Measurements from ENCODE around the gene NT5C1A.

The NT5C1A gene

GRCh38 chr1:39671793-39672550 lies at the start of gene NT5C1A:
Gene NT5C1A (minus strand): TSS chr1:39672107. CDS start chr1:39672038, 69 bp downstream.
- no peak for DNase-seq (ENCODE audit: low read depth)

- no peak for DNase-seq (ENCODE audit: low read depth)
These were observed 49.8 kb upstream of the NT5C1A start for GRCh38 chr1:39721664-39722063.

GRCh38 chr1:39720094-39720999 lies 48.4 kb upstream of the NT5C1A start:
- DNase-seq (ENCODE audit: low read depth) = peak; percentile 32

GRCh38 chr1:39717809-39718208 lies 45.9 kb upstream of the NT5C1A start:
- no peak for DNase-seq (ENCODE audit: low read depth)

- DNase-seq (ENCODE audit: low read depth) = no peak
These were observed 41.6 kb upstream of the NT5C1A start for GRCh38 chr1:39713557-39713956.

GRCh38 chr1:39711966-39712340 lies 40.0 kb upstream of the NT5C1A start:
- no peak for DNase-seq (ENCODE audit: low read depth)

- no peak for DNase-seq (ENCODE audit: low read depth)
These were observed 39.4 kb upstream of the NT5C1A start for GRCh38 chr1:39711104-39711965.

- no peak for DNase-seq (ENCODE audit: low read depth)
These were observed 35.6 kb upstream of the NT5C1A start for GRCh38 chr1:39707506-39707905.

GRCh38 chr1:39704757-39705156 lies 32.9 kb upstream of the NT5C1A start:
- DNase-seq (ENCODE audit: low read depth) = no peak

- DNase-seq (ENCODE audit: low read depth) = no peak
These were observed 29.1 kb upstream of the NT5C1A start for GRCh38 chr1:39701049-39701439.

GRCh38 chr1:39700348-39700747 lies 28.4 kb upstream of the NT5C1A start:
- DNase-seq (ENCODE audit: low read depth) = no peak

GRCh38 chr1:39699419-39699818 lies 27.5 kb upstream of the NT5C1A start:
- DNase-seq (ENCODE audit: low read depth) = no peak

GRCh38 chr1:39698568-39698967 lies 26.7 kb upstream of the NT5C1A start:
- no peak for DNase-seq (ENCODE audit: low read depth)

GRCh38 chr1:39696448-39696847 lies 24.5 kb upstream of the NT5C1A start:
- DNase-seq (ENCODE audit: low read depth) = no peak

- DNase-seq (ENCODE audit: low read depth) = no peak
These were observed 23.1 kb upstream of the NT5C1A start for GRCh38 chr1:39695016-39695415.

- DNase-seq (ENCODE audit: low read depth) = no peak
These were observed 22.1 kb upstream of the NT5C1A start for GRCh38 chr1:39694026-39694425.

GRCh38 chr1:39692152-39693074 lies 20.5 kb upstream of the NT5C1A start:
- no peak for DNase-seq (ENCODE audit: low read depth)

- no peak for DNase-seq (ENCODE audit: low read depth)
These were observed 19.7 kb upstream of the NT5C1A start, which contains the start of gene HPCAL4 for GRCh38 chr1:39691383-39692151. Gene HPCAL4 (minus strand): TSS chr1:39691433. CDS start chr1:39684603, 6,830 bp downstream.

- DNase-seq (ENCODE audit: low read depth) = no peak
These were observed 19.0 kb upstream of the NT5C1A start for GRCh38 chr1:39690794-39691382.

- DNase-seq (ENCODE audit: low read depth) = no peak
These were observed 18.3 kb upstream of the NT5C1A start for GRCh38 chr1:39690225-39690624.

Data from CMK (cell line).